Kidney epithelial cell (primary cell): ENCODE measurements around the gene PEAR1. TPM values are rescaled to one million over a fixed set of nuclear protein-coding genes. Genes with fewer than 3 reads are reported as not detected.

ENCODE experiments used
- DNase-seq: peaks from one replicate; pipeline ENCODE4 v3.0.0-alpha.2; 2010; ENCODE audit warnings: low read depth
- H3K27me3 ChIP-seq: 2 replicates; pipeline ENCODE4 v1.6.0; 2011; ENCODE audit warnings: low read length; ENCODE audit not compliant: control insufficient read depth, insufficient read depth
- H3K36me3 ChIP-seq: 2 replicates; pipeline ENCODE4 v1.5.1; 2011; ENCODE audit warnings: low read length; ENCODE audit not compliant: control insufficient read depth, insufficient read depth
- H3K4me3 ChIP-seq: 2 replicates; pipeline ENCODE4 v1.5.1; 2011; ENCODE audit warnings: low read depth, mild to moderate bottlenecking, control low read depth, low read length
- CTCF ChIP-seq: IDR thresholded peaks from 2 replicates; pipeline ENCODE4 v1.5.1; 2011; ENCODE audit warnings: mild to moderate bottlenecking, moderate library complexity, low read length, control low read depth, inconsistent platforms; ENCODE audit not compliant: insufficient read depth, poor library complexity, severe bottlenecking
- total RNA-seq: library from RNA; depleted of rRNA; stranded (reverse); fragments of >200 nt; gene quantifications from 2 replicates; pipeline ENCODE4 v1.2.3, GENCODE V29; 2015

The PEAR1 gene
- total RNA-seq, 1 donor from 2014 or later = 10.3 TPM

GRCh38 chr1:156874572-156875340 lies 18.8 kb upstream of the PEAR1 start:
- peaks cover 35% of the 10 kb centered on the region for H3K27me3 ChIP-seq
- H3K4me3 ChIP-seq = no peak overlapping the region
- no peak for DNase-seq
- no peaks in the 10 kb centered on the region for H3K36me3 ChIP-seq
- TF ChIP-seq CTCF = no peak

- Histone ChIP-seq H3K36me3 (no peaks in the 10 kb centered on the region), H3K27me3 (peaks cover 41% of the 10 kb centered on the region), H3K4me3 (no peak overlapping the region)
- TF ChIP-seq CTCF = no peak
- DNase-seq = no peak
Measured at GRCh38 chr1:156875341-156875615, 18.2 kb upstream of the PEAR1 start.

GRCh38 chr1:156876281-156876680 lies 17.2 kb upstream of the PEAR1 start:
- Histone ChIP-seq H3K4me3 (no peak overlapping the region), H3K36me3 (no peaks in the 10 kb centered on the region), H3K27me3 (peaks cover 45% of the 10 kb centered on the region)
- TF ChIP-seq CTCF = no peak
- no peak for DNase-seq

GRCh38 chr1:156877433-156878170 lies 15.9 kb upstream of the PEAR1 start:
- DNase-seq = no peak
- peaks cover 49% of the 10 kb centered on the region for H3K27me3 ChIP-seq
- no peak for TF ChIP-seq CTCF

GRCh38 chr1:156879876-156880275 lies 13.6 kb upstream of the PEAR1 start:
- TF ChIP-seq CTCF = no peak
- no peaks in the 10 kb centered on the region for H3K36me3 ChIP-seq
- H3K4me3 ChIP-seq = no peak overlapping the region
- DNase-seq = no peak
- peaks cover 55% of the 10 kb centered on the region for H3K27me3 ChIP-seq

More at GRCh38 chr1:156877433-156878170, 15.9 kb upstream of the PEAR1 start:
- H3K4me3 ChIP-seq = no peak overlapping the region
- H3K36me3 ChIP-seq = no peaks in the 10 kb centered on the region
